GOT3 (cell line): ENCODE data around the gene LRRC9.
"Not testable (repeated sequence)": the region's sequence is repeated elsewhere in the genome, so short reads cannot be mapped to it uniquely, and the experiment has no call there.

Source experiments
- DNase-seq: peaks from one replicate; lab custom pipeline; 2025; ENCODE audit warnings: mixed read lengths; lab: John Stamatoyannopoulos, UW

Gene LRRC9

GRCh38 chr14:59919570-59920377, at the start of gene LRRC9:
Gene LRRC9 (plus strand): TSS chr14:59920144.
- DNase-seq = no peak

DNA sequence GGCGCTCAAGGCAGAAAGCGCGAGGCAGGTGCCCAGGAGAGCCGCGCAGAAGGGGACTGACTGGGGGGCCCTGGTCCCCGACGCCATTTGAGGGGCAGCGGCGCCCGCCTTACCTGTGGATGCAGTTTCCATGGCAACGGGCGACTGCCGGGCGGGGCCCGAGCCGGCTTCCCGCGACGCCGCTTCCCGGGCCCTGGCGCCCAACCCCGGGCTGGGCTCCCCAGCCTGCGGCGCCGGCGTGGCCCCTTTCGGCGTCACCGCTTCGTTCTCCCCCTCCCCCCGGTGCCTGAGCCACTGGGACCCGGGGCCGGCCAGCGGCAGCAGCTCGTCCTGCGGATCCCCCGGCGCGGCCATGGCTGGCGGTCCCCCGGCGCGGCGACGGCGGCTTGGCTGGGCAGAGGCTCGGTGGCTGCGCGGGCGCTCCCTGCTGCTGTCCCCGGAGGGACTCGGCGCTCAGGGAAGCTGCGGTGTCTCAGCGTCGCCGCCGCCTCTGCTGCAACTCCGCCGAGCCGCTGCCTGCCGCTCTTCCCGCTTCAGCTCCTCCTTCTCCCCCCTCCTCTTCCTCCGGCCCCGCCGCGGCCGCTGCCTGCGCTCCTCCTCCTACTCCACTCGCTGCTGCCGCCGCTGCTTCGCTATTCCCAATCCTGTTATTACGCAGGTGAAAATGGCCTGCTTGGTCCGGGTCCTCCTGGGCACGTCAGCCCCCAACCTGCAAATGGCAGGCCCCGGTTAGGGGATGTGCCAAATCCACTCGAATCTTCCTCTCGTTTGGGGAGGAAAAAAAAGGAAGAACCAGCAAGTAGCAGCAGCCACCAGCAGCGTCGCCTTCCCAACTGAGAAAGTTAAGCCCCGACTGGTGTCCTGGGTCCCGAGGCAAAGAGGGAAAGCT, 49.4 kb upstream of the LRRC9 start, which contains the start of gene RTN1:
RTN1 (minus strand) TSS at position 500 of the 889 bp plus-strand sequence; CDS start at position 354, 146 bp downstream.
- peak; percentile 0 for DNase-seq

DNA sequence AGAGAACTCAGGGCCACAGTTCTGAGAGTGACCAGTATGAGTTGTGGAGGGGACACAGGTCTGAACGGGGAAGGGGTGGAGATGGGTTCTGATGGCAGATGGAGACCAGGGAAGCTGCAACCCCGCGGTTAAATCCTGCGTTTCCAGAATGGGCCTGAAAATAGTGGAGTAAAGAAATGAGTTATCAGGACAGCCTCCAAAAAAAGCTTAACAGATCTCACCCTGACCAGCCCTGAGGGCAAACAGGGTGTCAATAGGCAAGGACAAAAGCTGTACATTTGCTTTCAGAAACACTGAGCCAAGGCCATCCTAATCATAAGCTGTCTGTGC, 48.8 kb upstream of the LRRC9 start:
- no peak for DNase-seq

- DNase-seq = no peak
Observed at GRCh38 chr14:59882957-59883356, 37.0 kb upstream of the LRRC9 start.

DNA sequence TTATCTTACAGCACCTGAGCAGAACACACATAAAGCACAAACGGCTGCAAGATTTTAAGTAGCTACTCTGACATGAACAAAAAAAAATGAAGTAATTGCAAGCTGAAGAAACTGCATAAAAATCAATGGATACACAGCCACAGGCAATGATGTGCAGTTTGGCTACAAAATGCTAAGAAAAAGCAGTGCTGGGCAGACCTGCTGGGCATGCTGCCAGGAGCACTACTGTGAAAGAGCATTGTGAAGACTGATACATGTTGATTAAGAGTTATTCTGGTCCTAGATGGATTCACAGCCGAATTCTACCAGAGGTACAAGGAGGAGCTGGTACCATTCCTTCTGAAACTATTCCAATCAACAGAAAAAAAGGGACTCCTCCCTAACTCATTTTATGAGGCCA, 29.3 kb upstream of the LRRC9 start:
- DNase-seq = no peak

- no peak for DNase-seq
Observed at GRCh38 chr14:59895721-59896120, 24.2 kb upstream of the LRRC9 start.

- no peak for DNase-seq
Observed at GRCh38 chr14:59897757-59898383, 22.1 kb upstream of the LRRC9 start.

- no peak for DNase-seq
Observed at GRCh38 chr14:59900556-59900955, 19.4 kb upstream of the LRRC9 start.

GRCh38 chr14:59904184-59904583, 15.8 kb upstream of the LRRC9 start:
- no peak for DNase-seq

DNA sequence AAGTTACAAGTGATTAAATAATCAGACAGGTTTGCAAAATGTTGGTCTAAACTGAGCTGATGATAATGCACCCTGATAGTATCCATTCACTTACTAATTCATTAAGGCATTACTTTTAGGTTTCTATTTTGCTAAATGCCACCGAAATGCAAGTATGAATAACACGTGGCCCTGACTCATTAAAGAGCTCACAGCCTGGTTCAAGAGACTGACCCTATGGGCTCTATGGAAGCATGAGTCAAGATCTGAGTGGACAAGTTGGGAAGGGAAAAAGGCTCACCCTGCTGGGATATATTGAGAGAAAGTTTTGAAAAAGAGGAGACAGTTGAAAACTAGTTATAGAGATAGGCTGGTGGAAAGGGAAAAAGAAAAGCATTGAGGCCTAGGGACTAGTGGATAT, 14.8 kb upstream of the LRRC9 start:
- DNase-seq = no peak

DNA sequence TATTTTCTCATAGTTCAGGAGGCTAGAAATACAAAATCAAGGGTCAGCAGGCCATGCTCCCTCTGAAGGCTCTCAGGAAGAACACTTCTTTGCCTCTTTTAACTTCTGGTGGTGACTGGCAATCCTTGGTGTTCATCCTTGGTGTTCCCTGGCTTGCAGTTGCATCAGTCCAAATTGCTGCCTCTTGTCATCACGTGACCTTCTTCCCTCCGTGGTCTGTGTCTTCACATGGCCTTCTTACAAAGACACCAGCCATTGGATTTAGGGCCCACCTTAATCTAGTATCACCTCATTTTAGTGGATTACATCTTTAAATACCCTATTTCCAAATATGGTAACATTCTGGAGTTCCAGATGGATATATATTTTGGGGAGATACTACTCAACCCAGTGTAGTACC, 7.5 kb upstream of the LRRC9 start:
- no peak for DNase-seq

- no peak for DNase-seq
Observed at GRCh38 chr14:59913187-59913586, 6.8 kb upstream of the LRRC9 start.

DNA sequence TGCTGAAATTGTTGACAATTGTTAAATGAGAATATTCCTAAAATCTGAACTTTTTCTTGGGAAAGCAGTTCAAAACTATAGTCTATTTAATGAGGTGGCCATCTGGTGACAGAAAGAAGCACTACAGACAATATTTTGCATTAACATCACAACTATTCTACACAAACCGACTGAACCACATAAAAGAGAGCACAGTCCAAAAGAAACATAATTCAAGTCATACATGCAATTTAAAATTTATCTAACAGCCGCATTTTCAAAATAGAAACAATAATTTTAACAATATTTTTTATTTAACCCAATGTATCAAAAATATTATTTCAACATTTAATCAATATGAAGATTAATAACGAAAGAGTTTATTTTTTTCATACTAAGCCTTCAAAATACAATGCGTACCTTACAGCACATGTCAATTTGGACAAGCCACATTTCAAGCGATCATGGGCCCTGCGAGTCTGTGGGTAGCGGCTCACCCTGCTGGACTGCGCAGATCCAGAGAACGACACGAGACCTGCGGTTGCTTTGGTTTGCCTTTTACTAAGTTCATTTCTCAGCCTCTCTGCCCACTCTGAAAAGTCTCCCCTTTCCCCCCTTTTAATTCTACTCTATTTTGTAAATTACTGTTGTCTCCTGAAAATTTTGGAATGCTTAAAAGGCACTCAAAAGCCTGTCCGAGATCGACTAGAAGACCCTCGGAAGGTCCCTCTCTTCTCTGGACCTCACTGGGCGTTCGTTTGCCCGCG, 947 bp upstream of the LRRC9 start:
- no peak for DNase-seq

GRCh38 chr14:59920378-59920683, 387 bp downstream of the LRRC9 start:
- DNase-seq = no peak

DNA sequence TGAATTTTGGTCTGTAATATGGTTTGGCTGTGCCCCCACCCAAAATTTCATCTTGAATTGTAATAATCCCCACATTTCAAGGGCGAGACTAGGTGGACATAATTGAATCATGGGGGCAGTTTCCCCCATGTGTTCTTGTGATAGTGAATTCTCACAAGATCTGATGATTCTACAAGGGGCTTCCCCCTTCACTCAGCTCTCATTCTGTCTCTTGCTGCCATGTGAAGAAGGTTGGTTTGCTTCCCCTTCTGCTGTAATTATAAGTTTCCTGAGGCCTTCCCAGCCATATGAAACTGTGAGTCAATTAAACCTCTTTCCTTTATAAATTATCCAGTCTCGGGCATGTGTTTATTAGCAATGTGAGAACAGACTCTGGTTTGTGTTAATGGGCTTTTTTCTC, 5.9 kb downstream of the LRRC9 start:
- no peak for DNase-seq

DNA sequence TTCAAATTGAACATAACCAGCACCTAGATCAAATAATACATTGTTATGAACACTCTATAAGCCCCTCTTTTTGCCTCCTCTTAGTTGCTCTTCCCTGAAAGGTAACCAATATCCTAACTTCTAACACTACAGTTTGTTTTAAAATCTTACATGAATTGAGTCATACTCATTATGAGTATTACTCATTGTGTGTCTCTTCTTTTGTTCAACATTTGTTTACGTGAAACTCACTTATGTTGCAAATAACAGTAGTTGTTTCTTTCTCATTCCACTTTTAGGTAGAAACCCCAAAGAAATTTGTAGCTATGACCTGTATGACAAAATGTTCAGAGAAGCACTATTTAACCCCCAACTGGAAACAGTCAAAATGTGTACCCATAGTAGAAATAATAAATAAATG, 6.6 kb downstream of the LRRC9 start:
- no peak for DNase-seq

DNA sequence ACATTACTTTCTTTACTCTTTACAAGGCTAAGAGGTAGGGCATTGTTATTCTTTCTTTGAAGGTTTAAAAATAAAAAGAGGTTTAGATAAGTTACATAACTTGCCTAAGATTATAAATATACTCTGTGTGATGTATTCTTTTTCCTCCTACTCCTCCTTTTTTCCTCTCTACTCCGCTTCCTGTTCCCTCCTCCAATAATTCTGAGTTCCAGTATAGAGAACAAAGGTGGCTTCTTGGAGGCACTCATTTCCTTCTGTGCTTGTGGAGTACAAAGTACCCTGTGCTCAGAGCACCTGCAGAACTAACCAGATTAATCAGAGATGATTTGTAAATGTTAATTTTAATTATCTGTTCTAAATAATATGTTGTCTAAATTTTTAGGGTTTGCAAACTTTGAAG, 11.3 kb downstream of the LRRC9 start:
- DNase-seq = no peak

DNA sequence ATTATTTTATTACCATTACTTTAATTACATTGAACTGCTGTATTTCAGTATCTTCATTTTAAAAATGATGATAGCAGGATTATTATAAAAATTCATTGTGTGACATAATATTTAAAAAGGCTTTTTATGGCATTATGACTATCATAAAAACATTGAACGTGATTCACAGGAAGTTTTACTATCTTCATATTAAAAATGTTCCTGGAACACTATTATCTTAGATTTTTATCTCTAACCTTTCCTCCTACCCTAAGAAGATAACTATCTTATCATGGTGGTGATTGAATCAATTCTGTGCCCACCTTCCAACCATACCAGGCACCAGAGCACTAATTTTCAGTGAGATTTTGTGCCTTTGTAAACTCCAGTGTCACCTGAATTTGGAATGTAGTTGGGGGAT, 16.2 kb downstream of the LRRC9 start:
- no peak for DNase-seq

DNA sequence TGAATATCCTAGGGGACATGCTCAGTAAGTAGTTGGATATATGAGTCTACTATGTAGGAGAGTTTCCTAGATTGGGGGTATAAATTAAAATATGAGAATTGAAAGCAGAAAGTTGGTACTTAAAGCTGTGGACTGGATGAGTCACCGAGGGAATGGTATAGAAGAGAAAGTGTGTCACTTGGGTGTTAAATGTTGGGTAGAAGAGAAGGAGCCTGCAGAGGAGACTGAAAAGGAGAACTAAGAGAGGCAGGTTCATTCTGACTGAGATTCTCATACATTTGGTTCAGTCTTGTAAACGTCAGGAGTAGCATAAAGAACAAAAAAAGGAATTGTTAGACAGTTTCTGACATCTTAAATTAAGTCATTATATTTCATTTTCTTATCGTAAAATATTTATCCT, 19.9 kb downstream of the LRRC9 start:
- DNase-seq = no peak

- not testable (repeated sequence) for DNase-seq
Observed at GRCh38 chr14:59942296-59942862, 22.4 kb downstream of the LRRC9 start.

GRCh38 chr14:59944909-59945308, 25.0 kb downstream of the LRRC9 start:
- DNase-seq = no peak

DNA sequence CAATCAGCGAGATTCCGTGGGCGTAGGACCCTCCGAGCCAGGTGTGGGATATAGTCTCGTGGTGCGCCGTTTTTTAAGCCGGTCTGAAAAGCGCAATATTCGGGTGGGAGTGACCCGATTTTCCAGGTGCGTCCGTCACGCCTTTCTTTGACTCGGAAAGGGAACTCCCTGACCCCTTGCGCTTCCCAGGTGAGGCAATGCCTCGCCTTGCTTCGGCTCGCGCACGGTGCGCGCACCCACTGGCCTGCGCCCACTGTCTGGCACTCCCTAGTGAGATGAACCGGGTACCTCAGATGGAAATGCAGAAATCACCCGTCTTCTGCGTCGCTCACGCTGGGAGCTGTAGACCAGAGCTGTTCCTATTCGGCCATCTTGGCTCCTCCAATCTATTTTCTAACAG, 32.2 kb downstream of the LRRC9 start:
- DNase-seq = not testable (repeated sequence)
